HG02642 (cell line): ENCODE data around the gene TMEM38A.
"Not testable (repeated sequence)": the region's sequence is repeated elsewhere in the genome, so short reads cannot be mapped to it uniquely, and the experiment has no call there.

Experiments
- ATAC-seq: cut with Tn5 transposase; IDR thresholded peaks from one replicate; pipeline ENCODE4 v1.9.1; 2021; ENCODE audit warnings: mild to moderate bottlenecking; ENCODE audit not compliant: unreplicated experiment, poor library complexity

TMEM38A gene

DNA sequence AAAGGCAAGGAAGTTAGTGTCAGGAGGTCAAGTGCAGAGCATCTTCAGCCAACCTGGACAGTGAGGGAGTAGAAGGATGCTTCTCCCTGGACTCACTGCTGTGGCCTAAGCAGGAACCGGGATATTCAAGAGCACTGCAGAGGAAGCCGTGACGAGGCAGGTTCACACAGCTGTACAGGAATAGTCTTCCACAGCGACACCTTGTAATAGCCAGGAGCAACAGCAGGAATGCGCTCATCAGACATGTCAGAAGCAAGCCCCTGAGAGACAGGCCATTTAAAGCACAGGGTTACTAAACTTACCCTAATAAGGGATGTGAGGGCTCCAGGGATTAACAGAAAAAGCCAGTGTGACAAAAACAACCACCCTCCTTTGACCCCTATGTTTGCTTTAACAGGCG lies 29.5 kb upstream of the TMEM38A start:
- ATAC-seq = no peak

GRCh38 chr19:16637535-16637934 lies 23.4 kb upstream of the TMEM38A start:
- no peak for ATAC-seq

- no peak for ATAC-seq
Measured at GRCh38 chr19:16638666-16639065, 22.3 kb upstream of the TMEM38A start.

- no peak for ATAC-seq
Measured at GRCh38 chr19:16640951-16641350, 20.0 kb upstream of the TMEM38A start.

DNA sequence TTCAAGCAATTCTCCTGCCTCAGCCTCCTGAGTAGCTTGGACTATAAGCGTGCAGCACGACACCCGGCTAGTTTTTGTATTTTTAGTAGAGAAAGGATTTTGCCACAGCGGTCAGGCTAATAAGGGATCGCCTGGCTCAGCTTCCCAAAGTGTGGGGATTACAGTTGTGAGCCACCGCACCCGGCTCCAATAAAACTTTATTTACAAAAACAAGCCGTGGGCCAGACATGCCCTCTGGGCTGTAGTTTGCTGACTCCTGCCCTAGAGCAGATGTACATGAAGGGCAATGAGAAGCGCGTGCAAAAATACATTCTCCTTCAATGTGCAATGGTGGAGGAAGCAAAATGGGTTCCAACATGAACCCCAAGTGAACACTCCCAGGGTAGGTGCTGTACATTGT lies 19.2 kb upstream of the TMEM38A start:
- ATAC-seq = no peak

DNA sequence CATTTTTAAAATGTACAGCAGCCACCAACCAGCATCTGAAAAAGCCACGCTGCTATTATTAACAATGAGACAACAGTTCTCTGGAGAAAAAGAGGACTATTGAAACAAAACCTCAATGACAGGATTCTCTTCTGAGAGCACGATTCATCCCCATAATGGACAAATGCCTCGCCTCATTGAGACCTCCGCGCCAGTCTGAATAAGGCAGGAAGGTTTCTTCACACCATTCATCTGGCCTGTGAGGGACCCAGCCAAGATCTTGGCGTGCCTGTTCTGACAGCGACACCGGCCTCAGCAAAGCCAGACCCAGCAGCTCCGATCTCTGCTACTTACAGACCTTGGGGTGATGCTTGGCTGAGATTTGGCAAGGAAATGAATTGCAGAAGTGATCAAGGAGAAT lies 15.8 kb upstream of the TMEM38A start:
- ATAC-seq = no peak

GRCh38 chr19:16649734-16650133 lies 11.2 kb upstream of the TMEM38A start:
- no peak for ATAC-seq

DNA sequence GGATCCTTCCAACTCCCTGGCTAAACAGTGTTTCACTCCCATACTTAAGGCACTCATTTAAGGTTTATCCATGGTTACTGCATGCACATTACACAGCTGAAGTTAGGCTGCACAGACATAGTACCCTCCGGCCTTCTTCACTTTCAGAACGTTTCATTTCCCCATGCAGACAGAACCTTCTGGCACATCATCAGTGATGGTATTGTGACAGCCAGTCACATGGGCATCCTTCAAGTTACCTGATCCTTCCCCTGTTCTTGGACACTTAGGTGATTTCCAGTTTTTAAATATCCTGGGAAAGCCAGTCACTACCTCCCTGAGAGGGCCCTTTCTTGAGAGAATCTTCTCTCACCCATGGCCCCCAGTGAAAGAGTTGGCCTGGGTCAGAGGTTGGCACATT lies 10.1 kb upstream of the TMEM38A start:
- no peak for ATAC-seq

DNA sequence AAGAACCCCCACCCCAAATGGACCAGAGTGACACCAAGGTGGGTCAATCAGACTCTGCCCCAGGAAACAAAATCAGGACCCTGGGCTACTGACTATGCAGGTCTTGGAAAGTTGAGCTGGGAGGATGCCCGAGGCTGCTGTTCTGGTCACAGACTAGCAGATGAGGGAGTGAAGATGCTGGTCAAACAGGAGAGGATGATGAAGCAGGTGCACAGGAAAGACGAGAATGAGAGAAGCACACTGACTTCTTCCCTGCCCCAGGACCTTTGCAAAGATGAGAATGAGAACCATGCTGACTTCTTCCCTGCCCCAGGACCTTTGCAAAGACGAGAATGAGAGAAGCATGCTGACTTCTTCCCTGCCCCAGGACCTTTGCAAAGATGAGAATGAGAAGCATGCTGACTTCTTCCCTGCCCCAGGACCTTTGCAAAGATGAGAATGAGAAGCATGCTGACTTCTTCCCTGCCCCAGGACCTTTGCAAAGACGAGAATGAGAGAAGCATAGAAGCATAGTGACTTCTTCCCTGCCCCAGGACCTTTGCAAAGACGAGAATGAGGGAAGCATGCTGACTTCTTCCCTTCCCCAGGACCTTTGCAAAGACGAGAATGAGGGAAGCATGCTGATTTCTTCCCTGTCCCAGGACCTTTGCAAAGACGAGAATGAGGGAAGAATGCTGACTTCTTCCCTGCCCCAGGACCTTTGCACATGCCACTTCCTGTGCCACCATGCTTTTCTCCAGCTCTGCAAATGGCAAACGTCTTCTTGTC lies 9.3 kb upstream of the TMEM38A start:
- not testable (repeated sequence) for ATAC-seq

DNA sequence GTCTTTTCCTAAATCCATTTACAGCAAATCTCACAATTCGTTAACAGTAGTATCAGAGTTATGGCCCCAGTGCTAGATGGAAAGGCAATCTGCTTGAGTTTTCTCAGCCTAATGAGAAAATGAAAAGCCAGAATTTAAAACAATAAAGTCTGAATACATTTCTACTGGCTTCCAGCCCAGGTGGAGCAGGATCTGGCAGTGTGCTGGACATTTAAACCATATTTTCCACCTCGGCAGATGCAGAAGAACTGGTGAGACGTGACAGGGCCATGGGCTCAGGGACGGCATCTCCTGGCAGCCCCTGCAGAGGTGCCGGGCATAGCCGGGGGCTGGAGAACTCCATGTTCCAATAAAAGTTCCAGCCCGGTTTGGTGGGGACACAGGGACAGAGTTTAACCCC lies 8.1 kb upstream of the TMEM38A start:
- ATAC-seq = no peak

DNA sequence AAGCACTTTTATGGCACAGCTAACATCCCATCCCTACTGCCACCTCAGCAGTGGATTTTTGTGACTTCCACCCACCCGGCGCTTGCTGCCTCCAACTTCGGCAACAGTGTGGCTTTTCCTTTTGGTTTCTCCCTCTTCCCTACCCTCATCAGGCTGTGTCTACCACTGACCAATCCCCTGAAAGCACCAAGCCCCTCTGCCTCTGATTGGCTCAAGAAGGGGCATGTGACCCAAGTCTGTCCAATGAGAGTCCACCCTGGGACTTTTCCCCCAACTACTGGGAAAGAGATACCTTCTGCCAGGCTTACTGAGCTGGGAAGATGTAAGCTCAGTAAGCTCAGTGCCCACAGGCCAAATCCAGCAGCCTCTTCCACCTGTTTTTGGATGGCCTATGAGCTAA lies 6.8 kb upstream of the TMEM38A start:
- no peak for ATAC-seq

- no peak for ATAC-seq
Measured at GRCh38 chr19:16654627-16655026, 6.3 kb upstream of the TMEM38A start.

GRCh38 chr19:16655727-16656126 lies 5.2 kb upstream of the TMEM38A start:
- no peak for ATAC-seq

GRCh38 chr19:16657384-16657783 lies 3.6 kb upstream of the TMEM38A start:
- ATAC-seq = no peak

DNA sequence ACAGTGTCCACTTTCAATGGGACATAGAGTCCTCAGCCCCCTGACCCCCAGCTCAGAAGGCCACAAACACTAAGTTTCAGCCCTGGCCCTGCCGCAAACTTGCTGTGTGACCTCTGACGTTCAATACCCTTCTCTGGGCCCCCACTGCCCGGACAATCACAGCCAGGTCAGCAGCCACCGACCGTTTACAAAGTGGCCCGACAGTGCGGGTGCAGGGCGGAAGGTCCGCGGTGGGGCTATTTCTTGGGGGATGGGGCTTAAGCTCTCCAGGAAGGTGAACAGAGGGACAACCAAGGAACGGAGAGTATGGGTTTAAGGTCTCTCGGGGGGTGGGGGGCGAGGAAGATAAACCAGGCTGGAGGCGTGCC lies 1.5 kb upstream of the TMEM38A start:
- no peak for ATAC-seq

DNA sequence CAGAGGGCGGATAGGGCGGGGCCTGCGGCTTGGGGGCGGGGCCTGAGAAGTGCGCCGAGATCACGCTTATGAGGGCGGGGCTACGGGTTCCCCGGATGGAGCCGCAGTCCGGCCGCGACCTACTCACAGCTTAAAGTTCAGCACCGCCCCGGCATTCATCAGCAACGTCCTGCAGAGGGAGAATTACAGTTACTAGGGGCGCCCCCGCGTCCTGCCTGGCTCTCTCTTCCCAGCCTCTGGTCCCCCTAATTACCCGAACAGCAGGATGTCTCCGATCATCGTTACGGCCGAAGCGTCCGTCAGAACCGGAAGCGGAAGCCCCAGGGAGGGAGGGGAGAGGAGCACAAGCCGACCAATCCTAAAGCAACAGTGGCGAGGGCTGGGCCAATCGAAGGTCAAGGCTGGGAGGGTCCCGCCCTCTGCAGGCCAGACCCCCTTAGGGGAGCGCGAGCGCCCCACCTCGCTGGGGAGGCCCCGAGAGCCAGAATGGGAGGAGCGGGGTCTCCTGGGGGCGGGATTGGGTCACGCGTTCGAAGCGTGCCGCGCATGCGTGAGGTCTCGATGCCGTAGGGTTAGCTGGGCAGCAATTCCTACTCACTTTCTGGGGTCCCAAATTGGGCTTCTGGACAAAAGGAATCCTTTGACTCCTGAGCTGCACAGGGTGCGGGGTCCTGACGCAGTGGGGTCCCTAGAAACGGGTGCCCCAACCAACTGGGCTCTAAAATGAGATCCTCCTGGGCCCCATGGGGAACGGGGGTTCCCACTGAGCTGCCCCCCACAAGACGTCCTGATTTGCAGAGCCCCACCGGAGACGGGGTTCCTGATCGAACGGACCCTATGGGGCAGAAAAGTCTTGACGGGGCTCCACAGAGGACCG lies 869 bp upstream of the TMEM38A start, which contains the start of gene SMIM7:
TSS of gene SMIM7 (minus strand) at position 313 of the 877 bp plus-strand sequence. CDS start at position 279, 34 bp downstream.
- peak; percentile 92 for ATAC-seq

- no peak for ATAC-seq
Measured at GRCh38 chr19:16661480-16662034, 618 bp downstream of the TMEM38A start.

DNA sequence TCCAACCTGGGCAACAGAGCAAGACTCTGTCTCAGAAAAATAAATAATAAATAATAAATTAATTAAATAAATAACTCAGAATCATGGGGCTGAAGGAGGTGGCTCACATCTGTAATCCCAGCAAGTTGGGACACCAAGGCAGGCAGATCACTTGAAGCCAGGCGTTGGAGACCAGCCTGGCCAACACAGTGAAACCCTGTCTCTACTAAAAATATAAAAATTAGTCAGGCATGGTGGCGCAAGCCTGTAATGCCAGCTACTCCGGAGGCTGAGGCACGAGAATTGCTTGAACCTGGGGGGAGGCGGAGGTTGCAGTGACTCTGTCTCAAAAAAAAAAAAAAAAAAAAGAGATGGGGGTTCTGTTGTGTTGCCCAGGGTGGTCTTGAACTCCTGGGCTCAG lies 7.2 kb downstream of the TMEM38A start:
- ATAC-seq = no peak

- ATAC-seq = not testable (repeated sequence)
Measured at GRCh38 chr19:16668702-16669101, 7.8 kb downstream of the TMEM38A start.

DNA sequence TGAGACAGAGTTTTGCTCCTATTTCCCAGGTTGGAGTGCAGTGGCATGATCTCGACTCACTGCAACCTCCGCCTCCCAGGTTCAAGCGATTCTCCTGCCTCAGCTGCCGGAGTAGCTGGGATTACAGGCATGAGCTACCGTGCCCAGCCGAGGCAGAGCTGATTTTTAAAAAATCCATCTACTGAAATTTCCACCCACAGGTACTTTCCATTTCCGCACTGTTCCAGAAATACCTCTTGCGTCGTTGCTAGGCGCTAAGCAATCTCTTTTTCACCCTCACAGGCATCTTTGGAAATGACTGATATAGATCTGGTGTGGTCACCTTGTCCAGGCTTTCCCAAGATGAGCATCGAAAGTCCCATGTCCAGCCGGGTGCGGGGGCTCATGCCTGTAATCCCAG lies 9.4 kb downstream of the TMEM38A start:
- no peak for ATAC-seq

GRCh38 chr19:16671652-16672274 lies 10.8 kb downstream of the TMEM38A start:
- no peak for ATAC-seq
